Measurements from ENCODE around the gene NPAS3.

GRCh38 chr14:33842299-33842698, 903.6 kb downstream of the NPAS3 start:
- no peak for TF ChIP-seq CTCF (IDR thresholded peaks at IDR 0.05)
- TF ChIP-seq POLR2A (IDR thresholded peaks at IDR 0.05), result no peak
